Right renal cortex interstitium (tissue), 3 donors: Measurements from ENCODE around the gene GLUD2. TPM values are rescaled to one million over a fixed set of nuclear protein-coding genes. Genes with fewer than 3 reads are reported as not detected.
"Not testable (repeated sequence)": the region's sequence is repeated elsewhere in the genome, so short reads cannot be mapped to it uniquely, and the experiment has no call there.

Experiments
- DNase-seq, 3 donors: peaks; one replicate each; pipeline ENCODE4 v3.0.0-alpha.2; 2013; ENCODE audit warnings: low read depth in 3 of 3, low spot score in 2 of 3
- polyA plus RNA-seq, 3 donors: library from polyadenylated mRNA; unstranded; fragments of 120-200 nt; gene quantifications; one replicate each; pipeline ENCODE4 v1.2.1, GENCODE V29; 2013; ENCODE audit not compliant: insufficient read length in 3 of 3

The GLUD2 gene
- 1 to 10 TPM; 5.5 to 5.6 (median 5.6) TPM for polyA plus RNA-seq

DNA sequence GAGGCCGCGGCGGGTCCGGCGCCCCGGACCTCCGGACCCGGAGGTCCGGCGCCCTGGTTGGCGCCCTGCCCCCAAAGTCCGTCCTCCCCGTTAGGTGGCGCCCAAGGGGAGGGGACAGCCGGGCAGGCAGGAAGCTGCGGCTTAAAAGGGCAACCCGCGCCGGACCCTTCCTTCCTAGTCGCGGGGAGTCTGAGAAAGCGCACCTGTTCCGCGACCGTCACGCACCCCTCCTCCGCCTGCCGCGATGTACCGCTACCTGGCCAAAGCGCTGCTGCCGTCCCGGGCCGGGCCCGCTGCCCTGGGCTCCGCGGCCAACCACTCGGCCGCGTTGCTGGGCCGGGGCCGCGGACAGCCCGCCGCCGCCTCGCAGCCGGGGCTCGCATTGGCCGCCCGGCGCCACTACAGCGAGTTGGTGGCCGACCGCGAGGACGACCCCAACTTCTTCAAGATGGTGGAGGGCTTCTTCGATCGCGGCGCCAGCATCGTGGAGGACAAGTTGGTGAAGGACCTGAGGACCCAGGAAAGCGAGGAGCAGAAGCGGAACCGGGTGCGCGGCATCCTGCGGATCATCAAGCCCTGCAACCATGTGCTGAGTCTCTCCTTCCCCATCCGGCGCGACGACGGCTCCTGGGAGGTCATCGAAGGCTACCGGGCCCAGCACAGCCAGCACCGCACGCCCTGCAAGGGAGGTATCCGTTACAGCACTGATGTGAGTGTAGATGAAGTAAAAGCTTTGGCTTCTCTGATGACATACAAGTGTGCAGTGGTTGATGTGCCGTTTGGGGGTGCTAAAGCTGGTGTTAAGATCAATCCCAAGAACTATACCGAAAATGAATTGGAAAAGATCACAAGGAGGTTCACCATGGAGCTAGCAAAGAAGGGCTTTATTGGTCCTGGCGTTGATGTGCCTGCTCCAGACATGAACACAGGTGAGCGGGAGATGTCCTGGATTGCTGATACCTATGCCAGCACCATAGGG is at the start of gene GLUD2:
TSS of gene GLUD2 (plus strand) at position 170 of the 979 bp plus-strand sequence. CDS start at position 245, 75 bp downstream.
- not testable (repeated sequence) for DNase-seq

DNA sequence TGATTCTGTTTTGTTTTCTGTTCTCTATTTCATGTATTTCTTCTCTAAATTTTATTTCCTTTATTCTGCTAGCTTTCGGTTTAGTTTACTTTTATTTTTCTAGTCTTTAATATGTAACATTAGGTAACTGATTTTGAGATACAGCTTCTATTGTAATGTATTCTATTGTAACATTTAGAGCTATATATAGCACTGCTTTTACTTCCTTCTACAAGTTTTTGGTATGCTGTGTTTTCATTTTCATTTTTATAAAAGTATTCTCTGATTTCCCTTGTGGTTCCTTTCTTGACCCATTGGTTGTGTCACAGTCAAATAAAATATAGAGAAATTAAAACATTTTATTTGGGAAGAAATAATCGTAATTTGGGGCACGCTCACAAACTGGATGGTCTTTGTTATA is 48.0 kb upstream of the GLUD2 start:
- DNase-seq: no peak

DNA sequence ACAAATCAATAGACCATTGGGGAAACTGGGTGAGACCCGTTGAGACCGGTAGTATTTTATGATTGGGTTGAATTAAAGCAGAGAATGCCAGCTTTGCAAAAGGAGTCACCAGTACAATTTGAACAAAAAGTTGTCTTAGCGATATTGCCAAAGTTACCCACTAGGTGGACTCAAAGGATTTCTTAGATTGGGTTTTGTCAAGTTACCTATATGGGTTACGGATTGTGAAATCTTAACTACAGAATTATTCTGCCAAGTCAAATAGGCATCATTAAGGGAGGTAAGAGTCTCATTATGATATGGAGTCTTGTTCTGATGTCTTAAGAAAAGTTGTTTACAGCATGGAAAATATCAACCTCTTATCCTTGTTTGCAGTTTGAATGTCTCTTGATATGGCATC is 46.8 kb upstream of the GLUD2 start:
- no peak for DNase-seq

DNA sequence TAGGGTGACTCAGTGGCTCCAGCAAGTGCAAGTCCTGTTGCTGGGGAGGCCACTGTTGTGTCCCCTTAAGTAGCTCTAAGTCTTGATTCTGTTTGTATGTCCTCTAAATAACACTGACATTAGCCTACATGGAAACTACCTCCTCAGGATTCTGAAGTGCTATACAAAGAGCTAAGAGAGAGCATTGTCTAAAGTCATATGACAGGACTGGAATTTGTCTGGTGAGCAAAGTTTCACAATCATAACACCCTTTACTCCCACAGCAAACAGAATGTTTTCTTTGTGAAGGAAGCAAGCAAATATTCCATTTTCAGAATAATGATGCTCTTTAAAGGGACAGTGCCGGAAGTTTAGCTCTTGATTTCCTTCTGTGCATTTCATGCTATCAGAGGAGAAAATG is 38.5 kb upstream of the GLUD2 start:
- no peak for DNase-seq

DNA sequence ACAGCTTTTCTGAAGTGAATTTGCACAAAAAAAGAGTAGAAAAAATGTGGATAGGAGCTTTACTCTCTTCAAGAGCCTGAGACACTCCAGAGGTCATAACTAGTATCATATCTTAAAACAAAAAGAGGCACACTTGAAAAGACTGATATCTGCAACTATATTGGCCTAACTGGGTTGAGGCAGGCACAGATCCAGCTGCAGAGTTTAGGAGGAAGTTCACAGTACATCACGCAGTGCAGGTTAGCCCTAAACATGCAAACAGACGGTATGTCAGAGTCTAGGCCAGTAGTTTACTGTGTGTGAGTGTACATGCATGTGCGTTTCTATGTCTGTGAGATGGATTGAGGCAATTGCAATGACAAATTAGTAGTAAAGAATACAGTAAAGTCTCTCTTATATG is 37.6 kb upstream of the GLUD2 start:
- DNase-seq: no peak

DNA sequence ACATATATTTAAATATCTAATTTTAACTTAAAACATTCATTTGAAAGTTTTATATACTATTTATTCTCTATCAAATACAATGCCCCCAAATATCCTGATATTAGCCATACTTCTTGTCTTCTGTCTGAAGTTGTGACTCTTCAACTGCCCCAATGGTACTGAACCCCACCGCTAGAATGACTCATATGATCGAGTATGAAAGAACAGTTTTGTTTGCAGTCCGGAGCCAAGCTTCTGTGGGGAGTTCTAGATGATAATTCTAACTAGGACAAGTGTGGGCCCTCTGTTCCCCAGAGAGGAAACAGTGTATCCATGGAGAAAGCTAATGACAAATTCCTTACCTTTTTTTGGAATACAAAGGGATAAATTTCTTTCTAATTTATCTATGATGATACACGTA is 37.2 kb upstream of the GLUD2 start:
- no peak for DNase-seq

DNA sequence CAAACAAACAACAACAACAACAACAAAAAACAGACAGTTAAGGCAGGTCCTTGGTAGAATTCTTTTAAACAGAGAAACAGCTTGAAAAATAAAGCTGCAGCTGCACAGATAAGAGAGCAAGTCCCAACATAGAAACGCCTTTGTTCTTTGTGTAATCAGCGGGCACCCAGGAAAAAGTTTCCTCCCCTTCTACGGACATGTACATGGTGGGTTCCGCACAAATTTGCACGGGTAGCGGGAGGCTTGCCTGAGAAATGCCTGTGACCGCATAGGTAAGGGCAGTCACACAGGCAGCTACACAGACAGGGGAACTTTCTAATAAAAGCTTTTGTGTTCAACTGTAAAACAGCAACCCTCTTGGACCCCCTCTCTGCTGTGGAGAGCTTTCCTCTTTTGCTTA is 36.2 kb upstream of the GLUD2 start:
- DNase-seq: no peak

DNA sequence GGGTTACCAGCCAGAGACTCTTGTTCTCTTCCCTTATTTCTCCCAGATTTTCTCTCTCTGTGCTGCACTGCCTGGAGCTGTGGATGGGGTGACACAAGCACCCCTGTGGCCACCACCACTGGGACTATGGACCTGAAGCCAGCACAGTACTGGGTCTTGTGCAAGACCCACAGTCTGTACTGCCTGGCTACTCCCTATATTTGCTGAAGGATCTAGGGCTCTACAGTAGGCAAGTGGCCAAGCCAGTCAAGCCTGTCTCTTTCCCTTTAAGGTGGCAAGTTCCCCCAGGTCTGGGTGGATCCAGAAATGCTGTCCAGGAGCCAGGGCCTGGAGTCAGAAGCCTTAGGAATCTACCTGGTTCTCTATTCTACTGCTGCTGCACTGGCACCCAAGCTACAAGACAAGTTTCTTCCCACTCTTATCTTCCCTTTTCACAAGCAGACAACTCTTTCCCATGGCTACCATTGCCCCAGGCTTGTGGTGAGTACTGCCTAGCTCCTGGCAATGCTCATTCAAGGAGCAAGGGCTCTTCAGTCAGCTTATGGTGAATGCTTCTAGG is 33.4 kb upstream of the GLUD2 start:
- no peak for DNase-seq

DNA sequence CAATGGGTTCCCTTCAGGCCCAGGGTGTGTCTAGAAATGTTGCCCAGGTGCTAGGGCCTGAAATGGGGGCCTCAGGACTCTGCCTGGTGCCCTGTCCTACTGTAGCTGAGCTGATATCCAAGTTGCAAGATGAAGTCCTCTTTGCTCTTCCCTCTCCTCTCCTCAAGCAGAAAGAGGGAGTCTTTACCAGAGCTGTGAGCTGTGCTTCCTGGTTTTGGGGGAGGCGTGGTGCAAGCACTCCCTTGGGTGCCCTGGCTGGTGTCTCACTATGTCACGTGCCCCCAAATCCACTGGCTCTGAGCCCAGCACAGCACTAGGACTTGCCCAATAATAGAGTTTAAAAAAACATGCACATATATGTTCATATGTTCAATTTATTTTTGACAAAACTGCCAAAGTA is 32.6 kb upstream of the GLUD2 start:
- no peak for DNase-seq

DNA sequence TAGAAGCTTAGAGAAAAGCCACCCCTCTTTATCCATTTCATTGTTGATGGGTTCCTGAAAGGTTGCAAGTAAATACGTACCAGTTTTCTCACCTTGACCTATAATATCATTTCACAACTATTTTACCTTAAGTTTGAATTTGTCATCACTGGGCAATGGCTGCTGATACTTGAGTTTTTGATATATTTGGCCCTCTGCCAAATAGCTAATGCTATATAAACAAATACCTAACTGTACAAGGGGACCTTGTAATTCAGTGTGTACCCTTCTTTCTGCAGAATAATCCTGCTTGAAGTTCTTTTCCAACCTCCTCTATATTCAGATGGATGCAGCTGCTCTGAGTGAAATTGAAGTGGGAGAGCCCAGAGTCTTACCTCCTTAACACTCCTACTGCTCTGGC is 19.0 kb upstream of the GLUD2 start:
- DNase-seq: no peak

DNA sequence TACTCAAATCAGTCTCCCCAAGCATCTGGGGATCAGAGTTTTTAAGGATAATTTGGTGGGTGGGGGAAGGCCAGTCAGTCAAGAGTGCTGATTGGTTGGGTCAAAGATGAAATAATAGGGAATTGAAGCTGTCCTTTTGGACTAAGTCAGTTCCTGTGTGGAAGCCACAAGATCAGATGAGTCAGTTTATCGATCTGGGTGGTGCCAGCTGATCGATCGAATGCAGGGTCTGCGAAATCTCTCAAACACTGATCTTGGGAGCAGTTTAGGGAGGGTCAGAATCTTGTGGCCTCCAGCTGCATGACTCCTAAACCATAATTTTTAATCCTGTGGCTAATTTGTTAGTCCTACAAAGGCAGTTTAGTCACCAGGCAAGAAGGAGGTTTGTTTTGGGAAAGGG is 17.3 kb upstream of the GLUD2 start:
- DNase-seq: no peak

DNA sequence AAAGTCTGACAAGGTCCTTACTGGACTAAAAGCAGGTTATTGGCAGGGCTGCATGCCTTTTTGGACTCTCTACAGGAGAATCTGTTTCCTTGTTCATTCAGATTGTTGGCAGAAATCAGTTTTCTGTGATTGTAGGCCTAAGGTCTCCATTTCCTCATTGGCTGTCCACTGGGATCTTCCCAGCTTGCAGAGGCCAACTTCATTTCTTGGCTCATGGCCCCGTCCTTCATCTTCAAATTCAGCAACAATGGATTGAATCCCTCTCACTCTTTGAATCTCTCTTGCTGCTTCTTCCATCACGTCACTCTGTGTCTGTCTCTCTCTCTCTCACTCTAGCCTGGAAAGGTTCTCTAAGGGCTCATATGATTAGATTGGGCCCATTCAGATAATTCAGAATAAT is 14.9 kb upstream of the GLUD2 start:
- no peak for DNase-seq

DNA sequence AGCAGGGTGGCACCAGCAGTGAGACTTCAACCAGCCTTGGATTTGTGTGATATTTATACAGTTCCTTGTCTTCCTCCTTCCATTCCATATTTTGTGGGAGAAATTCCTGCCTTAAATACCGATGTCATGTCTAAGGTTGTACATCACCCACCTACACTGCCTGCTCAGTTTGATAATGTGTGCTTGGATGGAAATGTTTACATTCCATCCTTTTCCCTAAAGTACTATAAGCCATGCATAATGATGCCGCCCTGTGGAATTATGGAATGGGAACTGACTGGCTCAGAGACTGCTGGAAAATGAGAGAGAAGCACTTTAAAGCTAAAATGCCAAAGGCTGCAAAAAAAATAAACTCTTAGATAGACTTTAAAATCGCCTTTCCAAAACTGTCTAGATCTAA is 11.3 kb upstream of the GLUD2 start:
- DNase-seq: no peak

DNA sequence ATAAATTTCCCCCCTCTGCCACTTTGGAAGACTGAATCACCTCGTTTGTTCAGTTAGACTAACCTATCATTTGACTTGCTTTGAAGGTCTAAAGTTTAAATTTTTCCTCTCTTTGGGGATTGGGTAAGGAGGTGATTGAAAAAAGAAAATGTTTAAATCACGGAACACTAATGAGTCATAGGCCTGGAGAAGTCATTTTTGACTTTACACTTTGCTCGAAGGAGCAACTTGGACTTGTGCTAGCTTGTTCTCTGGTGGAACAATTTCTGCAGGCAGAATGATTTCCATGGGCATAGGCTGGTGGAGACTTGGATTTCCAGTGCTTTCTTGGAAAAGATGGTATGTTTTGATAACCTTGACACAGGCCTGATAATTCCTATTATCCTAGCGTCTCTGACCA is 10.5 kb upstream of the GLUD2 start:
- no peak for DNase-seq

DNA sequence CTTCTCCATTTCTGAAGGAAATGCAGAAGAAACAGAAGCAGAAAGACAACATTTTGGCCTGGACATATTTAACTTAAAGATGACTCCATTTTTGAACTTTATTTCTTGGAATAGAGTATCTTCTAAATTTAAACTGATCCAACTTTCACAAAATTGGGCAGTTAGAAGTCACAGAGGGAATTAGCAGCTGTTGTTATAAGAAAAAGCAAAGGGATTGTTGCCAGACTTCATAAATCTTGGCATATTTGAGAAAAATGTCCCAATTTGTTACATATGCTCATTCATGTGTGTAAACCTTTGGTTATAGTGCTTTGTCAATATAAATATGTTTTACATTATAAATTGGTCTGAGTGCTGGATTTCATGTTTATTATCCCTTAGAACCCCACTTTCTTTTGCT is 3.4 kb downstream of the GLUD2 start:
- DNase-seq: no peak

DNA sequence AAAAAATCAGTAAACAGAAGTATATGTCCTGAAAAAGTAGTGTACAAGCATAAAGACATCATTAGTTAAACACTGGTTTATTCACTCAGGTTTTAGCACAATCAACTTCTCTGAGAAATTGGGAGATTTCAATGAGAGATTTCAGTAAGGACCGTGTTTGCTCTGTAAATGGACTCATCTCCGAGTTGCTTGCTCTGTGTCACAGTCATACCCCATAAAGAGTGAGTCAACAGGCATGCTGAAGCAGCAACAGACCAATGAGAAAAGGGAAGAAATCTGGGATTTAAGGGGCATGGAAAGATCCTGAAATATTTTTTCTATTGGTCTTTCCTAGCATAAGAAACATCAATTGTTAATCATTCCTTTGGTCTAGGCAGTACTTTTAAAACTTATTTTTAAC is 4.7 kb downstream of the GLUD2 start:
- DNase-seq: no peak

DNA sequence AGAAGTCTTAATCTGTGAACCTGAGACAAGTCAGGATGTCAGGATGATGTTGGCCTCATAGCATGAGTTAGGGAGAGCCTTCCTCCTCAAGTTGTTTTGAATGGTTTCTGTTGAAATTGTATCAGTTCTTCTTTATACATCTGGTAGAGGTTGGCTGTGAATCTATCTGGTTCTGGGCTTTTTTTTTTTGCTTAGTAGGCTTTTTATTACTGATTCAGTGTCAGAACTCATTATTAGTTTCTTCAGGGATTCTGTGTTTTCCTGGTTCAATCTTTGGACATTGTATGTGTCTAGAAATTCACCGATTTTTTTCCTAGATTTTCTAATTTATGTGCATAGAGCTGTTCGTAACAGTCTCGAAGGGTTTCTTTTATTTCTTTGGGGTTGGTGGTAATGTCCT is 14.9 kb downstream of the GLUD2 start:
- no peak for DNase-seq

DNA sequence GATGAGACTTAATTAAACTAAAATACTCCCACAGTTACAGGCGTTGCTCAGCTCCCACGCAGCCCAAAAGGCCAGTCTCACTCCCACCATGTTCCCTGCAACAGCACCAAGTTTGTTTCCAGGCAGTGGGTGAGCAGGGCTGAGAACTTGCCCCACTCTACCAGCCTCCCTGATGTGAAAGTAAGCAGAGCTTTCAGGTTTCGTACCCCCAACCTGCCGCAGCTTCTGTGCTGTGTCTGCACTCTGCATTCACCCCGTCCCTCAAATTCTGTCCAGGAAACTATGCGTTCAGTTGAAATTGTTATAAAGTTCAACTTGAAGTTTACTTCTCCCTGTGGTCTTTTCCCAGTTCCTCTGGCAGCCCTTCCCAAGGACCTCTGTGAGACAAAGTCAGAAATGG is 17.2 kb downstream of the GLUD2 start:
- DNase-seq: no peak

DNA sequence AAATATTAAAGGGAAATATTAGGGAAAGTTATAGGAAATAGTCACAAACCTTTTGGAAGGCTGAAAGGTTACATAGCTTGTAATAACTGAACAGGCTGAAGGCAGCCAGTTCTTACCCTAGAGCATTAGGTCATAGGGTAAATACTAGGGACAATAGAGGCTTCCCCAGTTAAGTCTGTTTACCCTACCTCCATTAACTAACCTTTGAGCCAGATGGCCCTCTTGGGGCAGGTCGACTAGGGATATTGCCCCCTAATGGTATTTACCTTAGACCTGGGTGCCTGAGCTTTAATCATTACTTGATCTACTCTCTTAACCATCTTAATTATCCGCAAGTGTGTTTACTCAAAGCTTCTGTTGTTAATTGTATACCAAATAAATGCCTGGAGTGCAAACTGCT is 36.8 kb downstream of the GLUD2 start:
- not testable (repeated sequence) for DNase-seq

DNA sequence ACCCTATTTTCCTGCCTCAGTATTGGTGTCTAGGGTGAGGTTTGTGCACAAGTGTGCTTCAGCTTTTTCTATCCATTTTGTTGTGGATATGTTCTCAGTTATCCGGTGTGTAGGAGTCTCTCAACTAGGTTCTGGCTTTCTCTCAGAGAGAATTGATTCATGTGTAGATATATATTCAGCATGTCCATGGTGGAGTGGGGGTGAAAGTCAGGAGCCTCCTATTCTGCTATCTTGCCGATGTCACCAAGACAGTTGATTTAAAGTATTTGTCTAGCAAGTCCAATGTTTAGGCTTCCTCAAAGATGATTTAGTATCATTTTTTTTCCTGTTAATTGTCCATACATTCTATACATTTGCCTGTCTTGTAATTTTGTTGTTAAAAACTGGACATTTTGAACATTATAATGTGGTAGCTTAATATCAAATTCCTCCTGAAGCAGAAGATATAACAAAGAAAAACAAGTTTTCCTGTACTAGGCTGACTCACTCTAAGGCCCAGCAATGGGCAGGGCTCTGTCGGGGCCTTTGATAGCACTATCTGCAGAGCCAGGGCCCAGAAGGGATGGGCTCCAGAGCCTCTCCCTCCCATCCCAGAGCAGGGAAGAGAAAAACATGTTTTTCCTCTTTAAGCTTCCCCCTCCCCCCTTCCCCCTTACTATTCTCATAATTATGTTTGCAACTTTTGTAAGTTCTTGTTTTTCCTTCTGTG is 37.6 kb downstream of the GLUD2 start:
- DNase-seq: no peak

DNA sequence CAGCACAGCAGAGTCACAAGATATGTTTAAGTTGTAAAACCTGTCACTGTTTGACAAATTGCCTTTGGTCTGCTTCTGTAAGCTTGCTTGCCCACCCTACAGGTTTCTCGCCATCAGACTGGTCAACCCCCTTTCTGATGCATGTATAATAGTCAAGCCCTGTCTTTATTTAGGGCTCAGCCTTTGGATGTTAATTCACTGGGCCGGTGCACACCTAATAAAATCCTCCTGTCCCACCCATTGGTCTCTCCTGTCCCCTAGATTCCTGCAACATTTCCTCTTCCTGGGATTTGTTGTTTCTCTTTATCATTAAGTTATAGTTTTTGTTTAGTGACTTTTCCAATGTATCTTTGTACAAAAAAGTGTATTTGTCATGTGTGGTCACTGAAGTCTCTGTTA is 38.2 kb downstream of the GLUD2 start:
- no peak for DNase-seq

DNA sequence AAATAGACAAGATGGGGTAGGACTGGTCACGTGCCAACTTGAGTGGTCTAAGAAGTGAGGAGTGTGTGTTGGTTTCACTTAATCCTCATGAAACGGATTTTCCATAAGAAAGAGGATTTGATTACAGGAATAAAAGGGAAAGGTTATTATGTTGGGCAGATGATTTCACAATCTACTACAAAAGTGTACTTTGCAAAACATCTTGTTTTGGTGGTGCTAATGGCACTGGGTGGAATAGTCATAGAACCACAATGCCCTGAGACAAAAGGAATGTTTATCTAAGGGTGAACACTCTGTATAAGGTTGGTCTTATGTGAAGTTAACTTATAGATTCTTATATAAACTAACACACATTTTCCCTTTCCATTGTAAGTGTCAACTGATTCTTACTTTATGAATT is 45.6 kb downstream of the GLUD2 start:
- DNase-seq: no peak
